D721Med (cell line): ENCODE data around the gene DIP2C.

Source experiments
- DNase-seq: peaks from one replicate; pipeline ENCODE4 v3.0.0; 2011; ENCODE audit warnings: low spot score; ENCODE audit not compliant: insufficient read length
- FAIRE-seq: peaks from 2 replicates; lab custom pipeline; 2011; peaks lifted over from hg19 to GRCh38; lab: Jason Lieb, UNC
- TF ChIP-seq, protein P1 (sequence below): IDR thresholded peaks from 2 replicates; pipeline ENCODE4 v1.5.1; 2012; ENCODE audit warnings: mild to moderate bottlenecking, control low read depth; ENCODE audit not compliant: insufficient read depth; ENCODE audit errors: missing control alignments

DIP2C gene

DNA sequence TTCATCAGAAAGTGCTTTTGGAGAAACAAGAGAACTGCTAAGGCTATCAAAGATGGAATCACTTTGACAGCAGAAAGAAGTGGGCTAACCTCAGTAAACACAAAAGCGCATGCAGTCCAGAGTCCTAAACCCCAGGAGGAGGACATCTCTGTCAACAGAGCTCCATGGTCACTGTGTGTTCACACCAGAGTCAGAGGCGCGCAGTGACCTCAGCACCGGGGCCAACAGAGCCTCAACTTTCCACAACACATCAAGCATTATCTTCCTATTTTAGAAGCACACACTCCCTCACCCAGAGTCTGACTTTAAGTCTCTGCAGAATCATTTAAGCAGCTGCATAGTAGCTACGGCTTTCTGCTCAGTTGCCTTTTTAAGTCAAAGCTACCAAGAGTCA, 195.3 kb downstream of the DIP2C start:
- TF ChIP-seq, protein P1, sequence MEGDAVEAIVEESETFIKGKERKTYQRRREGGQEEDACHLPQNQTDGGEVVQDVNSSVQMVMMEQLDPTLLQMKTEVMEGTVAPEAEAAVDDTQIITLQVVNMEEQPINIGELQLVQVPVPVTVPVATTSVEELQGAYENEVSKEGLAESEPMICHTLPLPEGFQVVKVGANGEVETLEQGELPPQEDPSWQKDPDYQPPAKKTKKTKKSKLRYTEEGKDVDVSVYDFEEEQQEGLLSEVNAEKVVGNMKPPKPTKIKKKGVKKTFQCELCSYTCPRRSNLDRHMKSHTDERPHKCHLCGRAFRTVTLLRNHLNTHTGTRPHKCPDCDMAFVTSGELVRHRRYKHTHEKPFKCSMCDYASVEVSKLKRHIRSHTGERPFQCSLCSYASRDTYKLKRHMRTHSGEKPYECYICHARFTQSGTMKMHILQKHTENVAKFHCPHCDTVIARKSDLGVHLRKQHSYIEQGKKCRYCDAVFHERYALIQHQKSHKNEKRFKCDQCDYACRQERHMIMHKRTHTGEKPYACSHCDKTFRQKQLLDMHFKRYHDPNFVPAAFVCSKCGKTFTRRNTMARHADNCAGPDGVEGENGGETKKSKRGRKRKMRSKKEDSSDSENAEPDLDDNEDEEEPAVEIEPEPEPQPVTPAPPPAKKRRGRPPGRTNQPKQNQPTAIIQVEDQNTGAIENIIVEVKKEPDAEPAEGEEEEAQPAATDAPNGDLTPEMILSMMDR, result no peak
- no peak for FAIRE-seq

DNA sequence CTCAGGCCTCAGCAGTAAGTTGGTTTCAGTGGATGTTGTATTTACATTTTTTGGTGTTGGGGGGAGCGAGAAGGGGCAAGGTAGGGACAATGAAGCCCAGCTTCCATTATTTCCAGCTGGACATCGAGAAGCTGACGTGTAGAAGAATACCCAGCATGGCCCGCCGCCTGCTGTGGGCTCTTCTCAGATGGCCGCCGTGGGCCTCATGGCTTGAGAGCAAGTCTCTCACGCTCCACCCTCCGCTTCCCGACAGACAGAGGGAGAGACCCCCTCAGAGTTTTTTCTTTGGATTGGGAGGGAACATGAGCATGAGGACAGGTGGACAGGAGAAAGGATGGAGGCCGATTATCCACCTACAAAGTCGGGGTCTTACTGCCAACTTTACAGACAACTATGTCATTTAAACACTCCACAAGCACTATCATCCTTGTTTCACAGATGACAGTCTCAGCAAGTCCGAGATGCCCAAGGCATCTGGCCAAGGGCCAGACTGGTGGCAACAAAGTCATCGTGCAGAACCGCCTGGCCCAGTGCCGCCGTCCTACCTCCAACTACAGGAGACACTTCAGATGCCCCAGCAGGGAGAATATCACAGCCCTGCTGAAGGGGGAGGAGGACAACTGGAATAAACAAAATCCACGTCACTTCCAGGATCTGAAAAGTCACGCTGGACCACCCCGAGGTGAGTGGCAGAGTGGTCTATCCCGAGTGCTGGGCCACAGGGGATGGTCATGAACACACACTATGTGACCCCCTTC, 195.9 kb downstream of the DIP2C start:
- DNase-seq (no peak), FAIRE-seq (no peak)
- TF ChIP-seq, protein P1, result no peak

More for the DNA sequence above, 195.3 kb downstream of the DIP2C start:
- no peak for DNase-seq

DNA sequence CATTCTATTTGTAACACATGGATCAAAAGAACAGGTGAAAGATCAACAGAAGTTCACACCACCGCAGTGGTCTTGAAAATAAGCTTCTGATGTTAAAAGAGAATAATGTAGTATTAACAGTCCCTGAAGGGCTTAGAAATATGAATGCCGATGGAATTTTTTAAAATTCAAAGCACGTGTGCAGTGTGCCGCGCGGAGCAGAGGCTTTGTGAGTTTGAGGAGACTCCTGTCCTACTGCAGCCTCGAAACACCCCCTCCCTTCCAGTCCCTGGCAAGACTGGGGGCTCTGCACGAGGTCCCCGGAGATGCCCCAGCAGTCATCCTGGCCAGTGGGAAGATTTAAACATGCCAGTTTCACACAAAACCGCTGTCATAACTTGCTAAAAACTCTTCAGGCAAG, 196.6 kb downstream of the DIP2C start:
- FAIRE-seq (no peak), DNase-seq (no peak)
- TF ChIP-seq, protein P1, result no peak

DNA sequence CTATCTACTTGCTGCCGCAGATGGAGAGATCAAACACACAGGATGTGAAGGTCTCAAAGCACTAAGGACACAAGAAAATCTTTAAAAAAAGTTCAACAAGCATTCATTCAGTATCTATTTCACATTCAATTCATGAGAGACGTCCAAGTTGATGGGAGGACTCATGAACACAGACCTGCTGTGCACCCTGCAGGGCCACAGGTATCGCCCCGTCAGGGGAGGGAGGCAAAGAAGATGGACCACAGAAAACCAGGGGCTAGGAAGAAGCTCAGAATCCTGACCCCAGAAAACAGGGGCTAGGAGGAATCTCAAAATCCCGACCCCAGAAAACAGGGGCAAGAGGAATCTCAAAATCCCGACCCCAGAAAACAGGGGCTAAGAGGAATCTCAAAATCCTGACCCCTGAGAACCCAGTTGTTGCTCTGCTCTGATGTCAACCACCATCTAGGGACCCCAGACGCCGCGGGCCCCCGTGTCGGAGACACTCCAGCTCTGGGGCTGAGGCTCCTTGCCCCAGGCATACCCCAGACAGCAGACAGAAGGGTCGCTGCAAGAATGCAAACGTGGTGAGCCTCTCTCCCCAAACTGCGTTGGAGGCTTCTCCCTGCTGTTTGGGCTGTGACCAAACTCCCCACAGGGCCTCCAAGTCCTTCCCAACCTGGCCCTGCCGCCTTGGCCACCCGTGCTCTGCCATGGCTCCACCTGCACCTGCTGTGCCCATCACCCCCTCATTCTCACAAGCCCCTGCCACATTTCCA, 197.6 kb downstream of the DIP2C start:
- FAIRE-seq (no peak), DNase-seq (no peak)
- TF ChIP-seq, protein P1, result no peak

DNA sequence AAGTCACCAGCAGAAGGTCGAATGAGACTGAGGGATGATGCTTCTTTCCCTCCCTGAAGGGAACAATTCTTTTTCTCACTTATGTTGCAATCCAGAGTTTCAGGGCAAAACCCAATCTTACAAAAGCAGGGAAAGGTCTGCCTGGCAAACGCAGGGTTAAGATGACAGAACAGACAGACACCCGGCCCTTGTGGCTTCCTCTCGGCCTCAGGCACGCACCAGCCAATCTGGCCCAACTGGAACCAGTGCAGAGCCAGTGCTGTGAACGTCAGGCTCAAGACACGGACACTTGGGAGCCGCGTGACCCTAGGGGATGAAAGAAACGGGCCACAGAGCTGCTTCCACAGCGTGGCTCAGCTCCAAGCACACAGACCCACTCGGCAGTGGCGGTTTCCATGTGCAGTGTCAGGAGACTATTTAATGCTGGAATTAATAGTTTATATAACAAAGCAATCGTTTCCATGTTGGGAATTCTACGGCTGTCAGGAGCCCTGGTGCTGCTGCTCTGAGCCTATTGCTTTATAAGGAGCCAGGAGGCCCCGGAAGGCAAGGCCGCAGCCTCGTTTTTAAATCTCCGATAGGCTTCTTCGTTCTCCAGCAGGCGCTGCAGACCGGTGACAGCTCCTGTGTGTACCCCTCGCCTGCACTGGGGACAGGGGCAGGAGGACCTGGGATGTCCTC, 198.4 kb downstream of the DIP2C start:
- TF ChIP-seq, protein P1, result no peak
- DNase-seq (no peak), FAIRE-seq (no peak)

DNA sequence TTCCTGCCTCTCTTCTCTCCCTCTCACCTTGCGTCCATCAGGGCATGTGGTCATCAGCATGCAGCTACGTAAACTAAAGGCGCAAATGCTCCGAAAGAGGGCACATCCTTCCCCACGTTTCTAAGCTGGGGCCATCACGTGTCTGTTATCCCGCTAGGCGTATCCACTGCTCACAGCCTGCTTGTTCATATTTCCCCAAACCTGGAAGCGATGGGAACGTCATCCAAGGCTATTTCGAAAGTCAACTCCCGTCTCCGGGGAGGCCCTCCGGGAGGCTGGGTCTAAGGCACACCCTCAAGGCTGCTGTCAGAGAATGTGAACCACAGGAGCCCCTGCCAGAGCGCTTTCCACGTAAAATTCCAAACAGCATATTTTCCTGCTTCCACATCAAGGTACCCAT, 199.2 kb downstream of the DIP2C start:
- TF ChIP-seq, protein P1, result no peak
- FAIRE-seq (no peak), DNase-seq (no peak)

DNA sequence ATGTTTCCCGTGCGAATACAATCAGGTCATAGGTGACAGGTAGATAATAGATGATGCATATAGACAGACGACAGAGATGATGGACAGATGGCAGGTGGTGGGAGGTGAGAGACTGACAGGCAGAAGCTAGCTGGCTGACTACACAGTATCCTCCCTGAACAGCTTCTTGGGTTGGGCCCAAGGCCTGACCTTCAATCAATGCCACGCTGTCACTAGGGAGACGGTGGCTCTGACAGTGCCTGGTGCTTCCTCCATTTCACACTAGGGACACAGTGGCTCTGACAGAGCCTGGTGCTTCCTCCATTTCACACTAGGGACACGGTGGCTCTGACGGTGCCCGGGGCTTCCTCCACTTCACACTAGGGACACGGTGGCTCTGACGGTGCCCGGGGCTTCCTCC, 200.1 kb downstream of the DIP2C start:
- no peak for FAIRE-seq
- TF ChIP-seq, protein P1, result no peak
- no peak for DNase-seq
